Stimulated activated CD4-positive, alpha-beta T cell treated with anti-CD3 and anti-CD28 coated beads, Interleukin-1b, Interleukin-23, amount 100 ng/mL, for 24 hours (primary cell): ENCODE data around the gene TMEM179B.
"Not testable (repeated sequence)": the region's sequence is repeated elsewhere in the genome, so short reads cannot be mapped to it uniquely, and the experiment has no call there.

Experiments
- DNase-seq, 4 experiments: peaks; one replicate each; pipeline ENCODE4 v3.0.0-alpha.2; 2020; ENCODE audit warnings: low read depth in 4 of 4, low spot score in 1 of 4

Gene TMEM179B, protein sequence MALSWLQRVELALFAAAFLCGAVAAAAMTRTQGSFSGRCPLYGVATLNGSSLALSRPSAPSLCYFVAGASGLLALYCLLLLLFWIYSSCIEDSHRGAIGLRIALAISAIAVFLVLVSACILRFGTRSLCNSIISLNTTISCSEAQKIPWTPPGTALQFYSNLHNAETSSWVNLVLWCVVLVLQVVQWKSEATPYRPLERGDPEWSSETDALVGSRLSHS

DNA sequence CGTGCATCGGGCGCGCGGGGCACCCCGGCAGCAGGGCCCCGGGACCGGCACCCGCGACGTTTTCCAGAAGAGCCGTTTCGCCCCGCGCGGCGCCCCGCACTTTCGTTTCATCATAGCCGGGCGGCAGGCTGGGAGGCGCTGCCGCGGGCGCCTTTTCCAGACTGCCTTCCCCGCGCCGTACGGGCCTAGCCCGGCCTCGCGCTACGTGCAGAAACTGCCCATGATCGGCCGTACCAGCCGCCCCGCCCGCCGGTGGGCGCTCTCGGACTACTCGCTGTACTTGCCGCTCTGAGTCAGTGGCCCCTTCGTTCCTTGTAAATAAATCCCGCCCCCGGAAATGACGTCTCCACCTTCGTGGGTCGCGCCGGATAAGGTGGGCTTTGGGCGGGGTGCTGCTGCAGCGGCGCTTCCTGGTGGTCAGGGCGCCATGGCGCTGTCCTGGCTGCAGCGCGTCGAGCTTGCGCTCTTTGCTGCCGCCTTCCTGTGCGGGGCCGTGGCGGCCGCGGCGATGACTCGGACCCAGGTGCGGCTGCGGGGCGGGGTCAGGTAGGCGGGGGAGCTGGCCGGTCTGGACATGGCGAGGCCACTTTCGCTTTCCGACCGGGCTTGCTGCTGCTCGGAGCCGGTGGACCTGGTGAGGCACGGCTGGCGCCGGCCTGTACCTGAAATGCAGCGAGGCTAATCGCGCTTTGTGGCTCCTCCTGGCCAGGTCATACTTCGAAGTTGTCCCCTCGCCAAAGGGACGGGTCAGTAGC is at the start of gene TMEM179B:
Gene TMEM179B (plus strand): TSS at position 398 of the 755 bp plus-strand sequence. CDS start 30 bp downstream, at position 428.
- peak; percentile 97 to 100 (median 98) for DNase-seq

DNA sequence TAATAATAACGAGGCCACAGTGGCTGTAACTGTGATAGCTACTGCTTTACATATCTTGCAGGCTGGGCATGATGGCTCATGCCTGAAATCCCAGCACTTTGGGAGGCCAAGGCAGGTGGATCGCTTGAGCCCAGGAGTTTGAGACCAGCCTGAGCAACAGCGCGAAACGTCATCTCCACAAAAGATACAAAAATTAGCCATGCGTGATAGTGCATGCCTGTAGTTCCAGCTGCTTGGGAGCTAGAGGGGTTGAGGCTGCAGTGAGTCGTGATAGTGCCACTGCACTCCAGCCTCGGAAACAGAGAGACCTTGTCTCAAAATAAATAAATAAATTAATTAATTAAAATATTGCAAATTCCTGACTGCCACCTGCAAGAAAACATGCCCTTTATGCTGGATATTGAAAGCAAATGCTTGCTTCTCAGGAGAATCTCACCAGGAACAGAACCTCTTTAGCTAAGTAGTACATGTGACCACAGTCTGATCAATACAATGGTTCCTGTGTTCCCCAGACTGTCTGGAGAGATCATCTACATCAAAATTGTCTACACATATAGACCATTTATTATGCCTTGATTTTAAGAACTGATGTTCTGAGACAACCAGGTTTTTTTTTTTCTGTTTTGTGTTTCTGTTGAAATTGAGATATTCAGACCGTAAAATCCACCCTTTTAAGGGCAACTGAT is 39.6 kb upstream of the TMEM179B start:
- no peak for DNase-seq

DNA sequence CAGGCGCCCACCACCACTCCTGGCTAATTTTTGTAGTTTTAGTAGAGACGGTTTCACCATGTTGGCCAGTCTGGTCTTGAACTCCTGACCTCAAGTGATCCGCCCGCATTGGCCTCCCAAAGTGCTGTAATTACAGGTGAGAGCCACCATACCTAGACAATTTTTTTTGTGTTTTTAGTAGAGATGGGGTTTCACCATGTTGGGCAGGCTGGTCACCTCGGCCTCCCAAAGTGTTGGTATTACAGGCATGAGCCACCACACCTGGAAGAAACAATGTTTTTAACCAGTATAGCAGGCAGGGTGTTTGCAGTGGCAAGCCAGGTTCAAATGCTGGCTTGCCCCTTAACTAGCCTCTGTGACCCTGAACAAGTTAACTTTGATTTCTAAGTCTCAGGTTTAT is 37.3 kb upstream of the TMEM179B start:
- DNase-seq, result not testable (repeated sequence)

DNA sequence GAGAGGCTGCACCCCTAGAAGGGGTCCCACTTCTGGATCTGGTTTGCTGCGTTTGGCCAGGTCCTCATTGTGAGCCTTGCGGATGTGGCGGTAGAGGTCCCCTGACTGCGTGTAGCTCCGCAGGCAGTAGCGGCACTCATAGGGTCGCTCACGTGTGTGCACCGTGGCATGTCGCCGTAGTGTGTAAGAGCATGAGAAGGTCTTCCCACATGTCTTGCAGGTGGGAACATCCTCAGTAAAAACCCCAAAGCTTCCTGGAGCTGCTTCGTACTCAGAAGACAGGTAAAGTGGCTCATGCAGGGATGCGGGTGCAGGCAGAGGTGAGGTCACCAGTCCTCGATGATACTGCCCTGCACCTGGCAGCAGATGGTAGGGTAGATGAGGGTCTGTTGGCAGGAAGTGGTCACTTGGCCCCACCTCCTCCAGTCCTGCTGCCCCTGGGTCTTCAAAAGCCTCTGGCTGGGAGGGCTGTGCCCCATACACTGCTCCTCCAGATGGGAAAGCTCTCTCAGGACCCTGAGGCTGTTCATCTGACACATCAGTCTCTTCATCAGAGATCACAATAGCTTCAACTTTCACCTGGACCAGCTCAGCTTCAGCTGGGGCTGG is 34.9 kb upstream of the TMEM179B start:
- DNase-seq, result no peak

DNA sequence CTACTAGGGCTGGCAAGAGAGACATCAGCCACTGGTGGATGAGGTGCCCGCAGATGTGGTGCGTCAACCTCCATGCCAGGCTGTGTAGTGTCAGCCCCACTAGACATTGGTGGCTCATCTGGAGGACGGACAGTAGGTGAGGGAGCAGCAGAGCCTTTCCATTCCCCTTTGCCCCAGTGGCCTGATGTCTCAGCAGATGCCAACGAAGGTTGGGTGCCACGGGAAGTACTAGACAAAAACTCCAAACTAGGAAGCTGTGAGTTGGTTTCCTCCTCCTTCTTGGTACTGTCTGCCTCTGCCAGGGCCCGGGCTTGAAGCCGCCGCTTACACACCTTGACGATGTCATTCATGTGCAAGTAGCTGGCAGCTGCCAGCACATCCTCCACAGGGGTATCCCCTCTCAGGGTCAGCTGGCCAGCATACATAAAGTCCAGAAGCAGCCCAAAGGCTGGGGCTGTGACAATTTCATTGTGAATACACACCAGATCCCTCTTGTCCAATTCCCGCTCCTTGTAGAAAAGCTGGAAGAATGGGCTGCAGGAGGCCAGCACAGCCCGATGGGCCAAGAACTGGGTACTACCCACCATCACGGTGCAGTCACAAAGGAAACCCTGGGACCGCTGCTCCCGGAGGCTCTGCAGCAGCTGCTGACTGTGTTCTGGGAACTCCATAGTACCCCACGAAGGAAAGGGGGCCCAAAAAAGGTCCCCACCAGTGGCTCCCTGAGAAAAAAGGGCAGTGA is 34.0 kb upstream of the TMEM179B start:
- no peak for DNase-seq

DNA sequence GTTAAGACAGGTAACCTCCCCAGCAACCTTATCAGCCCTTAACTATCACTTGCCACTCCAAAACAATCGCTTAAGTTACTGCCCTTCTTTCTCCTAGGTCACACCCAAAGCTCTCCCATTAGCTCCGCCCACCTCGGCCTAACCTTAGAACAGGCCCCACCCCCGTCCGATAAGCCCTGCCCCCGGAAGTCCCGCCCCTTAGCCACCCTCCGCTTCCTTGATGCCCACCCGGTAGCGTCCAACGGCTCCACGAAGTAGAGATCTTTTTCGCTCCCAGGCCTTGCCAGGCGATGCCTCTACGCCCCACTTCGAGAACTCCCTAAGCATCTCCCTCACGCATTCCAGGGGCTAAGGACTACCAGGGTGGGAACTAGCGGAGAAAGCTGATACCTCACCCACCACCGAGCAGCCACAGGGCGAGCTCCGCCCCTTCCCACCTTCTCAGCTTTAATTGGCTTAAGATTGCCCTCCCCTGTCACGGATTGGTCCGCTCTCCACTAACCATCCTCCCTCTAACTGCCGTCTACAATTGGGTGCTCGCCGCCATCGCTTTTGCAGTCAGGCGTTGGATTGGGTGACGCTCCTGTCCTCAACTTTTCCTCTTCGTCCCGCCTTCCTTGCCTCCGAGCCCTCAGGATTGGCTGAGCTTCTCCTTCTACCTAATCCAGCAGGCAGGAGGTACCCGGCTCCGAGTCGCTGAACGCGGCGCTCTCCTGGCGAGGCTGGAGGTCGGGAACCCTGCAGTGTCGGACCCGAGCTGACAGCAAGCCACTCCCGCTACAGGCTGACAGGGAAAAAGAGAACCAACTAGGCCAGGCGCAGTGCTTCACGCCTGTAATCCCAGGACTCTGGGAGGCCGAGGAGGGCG is 33.2 kb upstream of the TMEM179B start, which contains the start of gene ZBTB3:
Gene ZBTB3 (minus strand): TSS at position 425 of the 868 bp plus-strand sequence. CDS start 496 bp downstream, outside the sequence.
- peak; percentile 94 to 97 (median 94) for DNase-seq

DNA sequence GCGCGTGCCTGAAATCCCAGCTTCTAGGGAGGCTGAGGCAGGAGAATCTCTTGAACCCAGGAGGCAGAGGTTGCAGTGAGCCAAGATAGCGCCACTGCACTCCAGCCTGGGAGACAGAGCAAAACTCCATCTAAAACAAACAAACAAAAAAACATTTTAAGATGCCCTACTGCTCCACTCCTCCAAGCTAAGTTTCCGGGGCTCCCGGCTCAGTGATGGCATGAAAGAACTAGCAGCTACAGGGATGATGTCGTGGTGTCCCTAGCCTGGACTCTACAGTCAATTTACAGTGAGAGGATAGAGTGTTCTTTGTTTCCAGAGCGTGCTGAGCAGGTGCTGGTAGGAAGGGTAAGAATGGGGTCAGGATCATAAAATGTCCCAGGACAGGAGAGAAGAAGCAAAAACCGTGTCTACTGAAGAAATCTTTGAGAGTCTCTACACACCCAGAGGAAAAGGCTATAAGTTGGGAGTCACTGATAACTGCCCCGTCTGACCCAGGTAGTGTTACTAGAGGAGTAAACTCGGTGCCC is 32.1 kb upstream of the TMEM179B start:
- DNase-seq, result no peak

DNA sequence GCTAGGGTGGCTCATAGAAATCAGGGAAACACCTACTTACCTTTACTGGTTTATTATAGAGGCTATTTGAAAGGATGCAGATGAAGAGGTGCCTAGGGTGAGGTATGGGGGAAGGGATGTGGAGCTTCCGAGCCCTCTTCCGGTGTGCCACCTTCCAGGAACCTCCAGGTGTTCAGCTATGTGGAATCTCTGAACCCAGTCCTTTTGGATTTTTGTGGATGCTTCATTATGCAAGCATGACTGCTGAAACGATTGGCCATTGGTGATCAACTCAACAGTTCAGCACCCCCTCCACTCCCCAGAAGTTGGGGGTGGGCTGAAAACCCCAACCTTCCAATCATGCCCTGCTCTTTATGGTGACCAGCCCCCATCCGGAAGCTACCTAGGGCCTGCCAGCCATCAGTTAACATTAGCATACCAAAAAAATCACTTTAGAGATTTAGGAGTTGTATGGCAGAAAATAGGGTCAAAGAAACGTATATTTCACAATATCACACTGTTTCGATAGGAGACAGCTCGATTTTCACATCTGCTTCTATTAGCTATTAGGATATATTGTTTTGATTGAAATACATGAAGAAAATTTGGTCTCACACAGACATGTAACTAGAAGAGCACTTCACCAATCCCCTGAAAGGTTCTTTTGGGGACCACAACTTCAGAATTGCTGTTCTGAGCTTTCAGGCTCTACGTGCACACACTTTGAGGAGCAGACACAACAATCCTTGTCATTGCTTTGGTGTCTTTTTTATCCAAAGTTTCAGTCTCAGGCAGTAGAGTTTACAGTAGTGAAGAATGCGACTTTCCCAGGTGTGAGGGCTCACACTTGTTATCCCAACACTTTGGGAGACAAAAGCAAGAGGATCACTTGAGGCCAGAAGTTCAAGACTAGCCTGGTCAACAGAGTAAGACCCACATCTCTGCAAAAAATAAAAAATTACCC is 29.1 kb upstream of the TMEM179B start:
- DNase-seq, result no peak

DNA sequence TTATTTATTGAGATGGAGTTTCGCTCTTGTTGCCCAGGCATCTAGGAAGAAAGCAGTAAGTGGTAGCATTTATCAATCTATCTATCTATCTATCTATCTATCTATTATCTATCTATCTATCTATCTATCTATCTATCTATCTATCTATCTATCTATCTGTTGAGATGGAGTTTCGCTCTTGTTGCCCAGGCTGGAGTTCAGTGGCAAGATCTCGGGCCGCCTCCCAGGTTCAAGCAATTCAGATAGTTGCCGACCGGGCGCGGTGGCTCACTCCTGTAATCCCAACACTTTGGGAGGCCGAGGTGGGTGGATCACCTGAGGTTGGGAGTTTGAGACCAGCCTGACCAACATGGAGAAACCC is 26.4 kb upstream of the TMEM179B start:
- not testable (repeated sequence) for DNase-seq

DNA sequence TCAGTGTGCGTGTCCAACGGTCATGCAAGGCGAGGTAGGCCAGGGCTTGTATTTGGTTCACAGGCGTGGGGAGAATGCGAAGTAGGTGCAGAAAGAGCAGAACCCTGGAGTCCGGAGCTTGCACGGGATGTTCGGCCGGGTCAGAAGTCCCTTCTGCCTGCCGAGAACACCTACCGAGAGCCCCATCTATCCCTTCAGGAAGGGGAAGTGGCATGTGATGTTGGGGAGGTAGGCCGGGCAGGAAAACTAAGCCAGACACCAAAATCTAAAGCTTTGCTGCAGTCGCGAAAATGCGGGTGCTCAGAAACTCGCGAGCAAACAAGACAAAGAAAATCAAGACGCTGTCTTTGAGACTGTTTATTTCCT is 16.4 kb upstream of the TMEM179B start:
- no peak for DNase-seq

DNA sequence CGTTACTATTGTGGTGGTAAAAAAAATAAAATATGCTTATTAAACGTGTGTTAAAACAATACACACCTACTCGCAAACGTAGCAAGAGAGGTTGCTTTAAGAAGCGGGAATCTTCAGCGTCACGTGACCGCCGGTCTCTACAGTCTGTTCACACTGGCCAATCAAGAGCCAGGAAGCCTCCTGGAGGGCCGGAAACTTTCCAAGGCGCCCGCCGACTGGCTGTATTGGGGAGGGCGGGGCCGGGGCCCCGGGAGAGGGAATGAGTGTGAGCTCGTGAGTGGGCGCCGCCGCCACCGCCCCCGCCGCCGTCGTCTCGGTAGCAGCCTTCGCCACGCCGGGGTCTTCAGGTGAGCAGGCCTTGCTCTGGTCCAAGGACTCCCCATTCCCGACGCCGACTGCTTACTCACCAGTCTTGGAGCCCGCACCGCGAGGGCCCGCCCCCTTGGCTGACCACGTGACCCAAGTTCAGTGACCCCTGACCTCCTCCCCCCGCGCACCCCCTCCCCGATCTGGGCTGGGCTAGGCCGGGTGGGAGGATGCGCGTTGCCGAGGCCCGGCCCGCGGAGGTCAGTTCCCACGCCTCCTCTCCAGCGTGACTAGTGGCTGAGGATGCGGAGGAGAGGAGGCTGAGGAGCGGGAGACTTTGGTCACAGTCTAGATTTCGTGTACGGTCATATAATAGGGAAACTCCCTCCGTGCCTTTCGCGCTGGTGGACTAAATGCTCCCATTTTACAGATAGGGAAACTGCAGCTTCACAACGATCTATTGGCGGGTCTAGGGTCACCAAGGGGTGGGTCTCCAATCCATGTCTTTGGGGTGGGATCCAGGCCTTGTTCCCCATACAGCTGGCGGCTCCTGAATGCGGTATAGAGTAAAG is 15.8 kb upstream of the TMEM179B start, which contains the start of gene TAF6L:
Gene TAF6L (plus strand): TSS at position 253 of the 878 bp plus-strand sequence. CDS start 4,388 bp downstream, outside the sequence.
- peak; percentile 88 to 97 (median 89) for DNase-seq

DNA sequence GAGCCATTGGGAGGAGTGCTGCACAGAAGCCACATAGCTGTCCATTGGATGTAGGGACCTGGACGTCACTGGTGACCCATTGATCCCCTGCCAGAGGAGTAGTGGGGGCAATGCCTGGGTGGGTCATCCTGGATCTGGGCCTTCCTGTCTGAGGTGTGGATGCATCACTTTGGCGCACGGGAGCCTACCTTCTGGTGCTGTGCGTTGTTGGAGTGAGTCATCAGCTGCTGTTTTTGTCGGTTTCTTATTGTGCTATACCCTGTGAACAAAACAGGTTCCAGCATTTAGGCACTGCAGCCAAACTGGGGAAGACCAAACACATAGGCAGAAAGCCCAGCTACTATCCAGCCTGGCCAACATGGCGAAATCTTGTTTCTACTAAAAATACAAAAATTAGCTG is 12.8 kb upstream of the TMEM179B start:
- DNase-seq, result no peak

DNA sequence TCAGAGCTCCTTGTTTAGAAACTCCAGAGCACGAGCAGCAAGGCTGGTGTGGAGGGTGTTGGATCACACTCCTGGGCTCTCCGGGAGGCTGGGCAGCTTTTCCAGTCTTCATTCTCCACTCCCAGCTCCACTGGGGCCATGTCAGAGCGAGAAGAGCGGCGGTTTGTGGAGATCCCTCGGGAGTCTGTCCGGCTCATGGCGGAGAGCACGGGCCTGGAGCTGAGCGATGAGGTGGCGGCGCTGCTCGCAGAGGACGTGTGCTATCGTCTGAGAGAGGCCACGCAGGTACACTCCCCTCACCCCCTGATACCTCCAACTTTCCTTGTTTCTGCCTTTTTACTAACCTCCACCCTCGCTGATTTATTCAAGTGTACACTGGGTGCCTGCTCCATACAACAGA is 11.6 kb upstream of the TMEM179B start:
- DNase-seq, result no peak

DNA sequence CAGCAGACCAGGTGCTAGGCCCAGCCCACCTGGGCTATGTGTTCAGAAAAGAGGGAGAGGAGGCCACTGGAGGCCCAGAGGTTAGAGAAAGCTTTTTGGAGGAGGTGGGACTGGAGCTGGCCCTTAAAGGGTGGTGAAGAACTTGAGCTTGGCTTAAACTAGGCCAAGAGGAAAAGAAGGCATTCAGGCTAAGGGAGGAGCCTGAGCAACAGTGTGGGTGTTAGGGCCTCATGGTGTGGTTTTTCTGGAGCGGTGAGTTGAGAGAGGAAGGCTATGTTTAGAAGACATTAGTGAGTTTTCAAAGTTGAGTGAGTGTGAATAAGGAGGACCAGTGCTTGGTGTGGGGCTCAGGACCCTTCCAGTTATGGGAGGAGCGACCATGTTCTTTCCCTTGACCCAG is 9.8 kb upstream of the TMEM179B start:
- DNase-seq, result no peak

DNA sequence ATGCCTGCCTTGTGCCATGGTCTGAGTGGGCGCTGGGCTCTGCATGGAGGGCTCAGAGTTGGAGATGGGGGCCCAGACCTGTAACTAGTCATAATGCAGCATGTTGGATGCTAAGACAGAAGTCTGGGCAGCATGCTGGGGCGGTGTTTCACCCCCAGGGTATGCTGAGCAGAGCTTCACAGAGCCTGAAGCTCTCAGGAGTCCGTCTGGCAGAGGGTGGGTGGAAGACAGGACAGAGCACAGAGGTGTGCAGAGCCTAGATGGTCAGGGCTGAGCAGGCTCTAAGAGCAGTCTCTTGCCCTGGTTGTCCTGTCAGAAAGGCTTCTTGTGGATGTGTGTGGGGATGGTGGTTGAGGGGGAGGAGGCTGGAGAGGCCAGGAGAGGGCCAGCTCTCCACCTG is 8.8 kb upstream of the TMEM179B start:
- no peak for DNase-seq

DNA sequence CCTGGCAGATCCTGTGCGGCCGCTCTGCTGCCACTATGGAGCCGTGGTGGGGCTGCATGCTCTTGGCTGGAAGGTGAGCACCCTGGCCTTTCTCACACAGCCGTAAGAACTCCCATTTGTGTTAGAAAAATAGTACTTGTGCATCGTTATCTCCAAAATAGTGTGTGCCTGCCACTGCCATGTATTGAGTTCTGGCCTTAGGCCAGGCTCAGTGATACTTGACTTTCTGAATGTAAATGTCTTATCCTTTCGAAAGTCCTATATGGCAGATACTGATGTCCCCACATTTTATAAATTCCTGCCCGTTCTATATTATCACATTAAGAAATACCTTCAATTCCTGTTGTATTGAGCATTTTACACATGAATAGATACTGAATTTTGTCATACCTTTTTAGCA is 4.4 kb upstream of the TMEM179B start:
- no peak for DNase-seq

DNA sequence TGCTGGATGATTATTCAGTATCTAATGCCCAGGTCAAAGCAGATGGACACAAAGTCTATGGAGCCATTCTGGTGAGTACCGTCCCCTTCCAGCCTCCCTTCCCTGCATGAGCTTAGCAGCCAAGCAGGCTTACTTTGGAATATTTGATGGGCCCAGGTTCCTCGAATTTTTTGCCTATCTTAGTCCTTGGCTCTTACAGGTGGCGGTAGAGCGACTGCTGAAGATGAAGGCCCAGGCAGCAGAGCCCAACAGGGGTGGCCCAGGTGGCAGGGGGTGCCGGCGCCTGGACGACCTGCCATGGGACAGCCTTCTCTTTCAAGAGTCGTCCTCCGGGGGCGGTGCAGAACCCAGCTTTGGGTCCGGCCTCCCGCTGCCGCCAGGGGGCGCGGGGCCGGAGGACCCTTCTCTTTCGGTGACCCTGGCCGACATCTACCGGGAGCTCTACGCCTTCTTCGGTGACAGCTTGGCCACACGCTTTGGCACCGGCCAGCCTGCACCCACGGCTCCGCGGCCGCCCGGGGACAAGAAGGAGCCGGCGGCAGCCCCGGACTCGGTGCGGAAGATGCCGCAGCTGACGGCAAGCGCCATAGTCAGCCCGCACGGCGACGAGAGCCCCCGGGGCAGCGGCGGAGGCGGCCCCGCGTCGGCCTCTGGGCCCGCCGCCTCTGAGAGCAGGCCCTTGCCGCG is 741 bp upstream of the TMEM179B start:
- DNase-seq, result peak; percentile 62 to 77 (median 64)
